Astrocyte of the cerebellum (primary cell): ENCODE data around the gene HP1BP3.

Experiments
- DNase-seq: peaks from one replicate; pipeline ENCODE4 v3.0.0-alpha.2; 2011; ENCODE audit warnings: low read depth
- H3K4me3 ChIP-seq: 2 replicates; pipeline ENCODE4 v1.5.1; 2011; ENCODE audit warnings: mild to moderate bottlenecking, low read depth, low read length, moderate library complexity
- CTCF ChIP-seq: IDR thresholded peaks from 2 replicates; pipeline ENCODE4 v1.5.1; 2012; ENCODE audit warnings: low read length, low read depth, moderate library complexity, mild to moderate bottlenecking; ENCODE audit errors: missing control alignments
- in situ Hi-C: cut with HindIII; loops from 2 replicates; pipeline ENCODE4 v1.10.0; 2017; ENCODE audit warnings: low sequenced_read_pairs

HP1BP3 gene

GRCh38 chr1:20725189-20726117 is 61.7 kb downstream of the HP1BP3 start:
- DNase-seq = no peak
- in situ Hi-C loops = no loop called here
- no peak overlapping the region for H3K4me3 ChIP-seq
- TF ChIP-seq CTCF = no peak

- in situ Hi-C loops = no loop called here
- no peak for DNase-seq
- no peak overlapping the region for H3K4me3 ChIP-seq
- no peak for TF ChIP-seq CTCF
Observed at GRCh38 chr1:20724364-20725188, 62.5 kb downstream of the HP1BP3 start.

GRCh38 chr1:20723537-20724363 is 63.4 kb downstream of the HP1BP3 start:
- no peak for TF ChIP-seq CTCF
- in situ Hi-C loops = no loop called here
- DNase-seq = no peak
- H3K4me3 ChIP-seq = no peak overlapping the region

- in situ Hi-C loops = no loop called here
Observed at GRCh38 chr1:20723159-20723536, 64.0 kb downstream of the HP1BP3 start.

GRCh38 chr1:20721117-20722061 is 65.7 kb downstream of the HP1BP3 start:
- DNase-seq = no peak
- in situ Hi-C loops = no loop called here

More at GRCh38 chr1:20723159-20723536, 64.0 kb downstream of the HP1BP3 start:
- DNase-seq = no peak
- no peak for TF ChIP-seq CTCF
- no peak overlapping the region for H3K4me3 ChIP-seq

More at GRCh38 chr1:20721117-20722061, 65.7 kb downstream of the HP1BP3 start:
- TF ChIP-seq CTCF = no peak
- no peak overlapping the region for H3K4me3 ChIP-seq
